Stimulated activated CD8-positive, alpha-beta memory T cell treated with anti-CD3 and anti-CD28 coated beads, Interleukin-15, amount 100 ng/mL, for 4 hours (primary cell): Measurements from ENCODE around the gene MYO16.

ENCODE experiments used
- DNase-seq, 2 donors: peaks; one replicate each; pipeline ENCODE4 v3.0.0-alpha.2; 2020; ENCODE audit warnings: low read depth in 2 of 2

Gene MYO16

DNA sequence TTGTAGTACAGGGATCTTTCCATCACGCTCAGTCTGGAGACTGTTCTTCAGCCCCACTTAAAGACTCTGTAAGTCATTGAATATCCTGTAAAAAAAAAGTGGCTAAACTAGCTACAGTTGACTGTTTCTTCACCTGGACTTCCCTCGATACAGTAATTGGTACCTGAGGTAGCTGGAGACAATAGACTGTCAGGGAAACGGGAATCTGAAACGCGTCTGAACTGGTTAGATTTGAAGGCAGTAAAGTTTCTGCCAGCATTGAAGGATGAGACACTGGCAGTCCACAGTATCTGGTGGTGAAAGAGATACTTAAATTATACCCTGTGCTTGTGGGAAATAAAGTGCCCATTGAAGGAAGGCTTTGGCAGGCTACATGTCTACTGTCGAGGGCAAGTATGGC lies 606.5 kb downstream of the MYO16 start:
- no peak for DNase-seq

DNA sequence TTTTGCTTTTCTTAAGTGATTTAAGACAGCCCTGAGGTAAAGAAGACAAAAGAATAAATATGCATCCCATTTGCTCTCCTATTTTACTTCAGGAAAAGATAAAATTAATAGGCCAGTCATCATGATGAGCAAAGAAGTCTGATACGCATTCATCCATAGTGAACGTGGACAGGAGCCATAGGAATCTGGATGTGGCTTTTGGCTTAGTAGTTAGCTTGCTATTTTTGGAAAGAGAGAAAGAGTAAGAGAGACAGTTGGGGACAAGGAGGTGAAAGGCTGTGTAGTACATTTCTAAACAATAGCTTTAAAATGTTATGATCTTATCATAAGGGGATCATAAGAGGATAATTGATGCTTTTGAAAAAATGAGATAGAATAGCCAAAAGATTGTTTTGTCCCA lies 611.7 kb downstream of the MYO16 start:
- DNase-seq, result no peak

DNA sequence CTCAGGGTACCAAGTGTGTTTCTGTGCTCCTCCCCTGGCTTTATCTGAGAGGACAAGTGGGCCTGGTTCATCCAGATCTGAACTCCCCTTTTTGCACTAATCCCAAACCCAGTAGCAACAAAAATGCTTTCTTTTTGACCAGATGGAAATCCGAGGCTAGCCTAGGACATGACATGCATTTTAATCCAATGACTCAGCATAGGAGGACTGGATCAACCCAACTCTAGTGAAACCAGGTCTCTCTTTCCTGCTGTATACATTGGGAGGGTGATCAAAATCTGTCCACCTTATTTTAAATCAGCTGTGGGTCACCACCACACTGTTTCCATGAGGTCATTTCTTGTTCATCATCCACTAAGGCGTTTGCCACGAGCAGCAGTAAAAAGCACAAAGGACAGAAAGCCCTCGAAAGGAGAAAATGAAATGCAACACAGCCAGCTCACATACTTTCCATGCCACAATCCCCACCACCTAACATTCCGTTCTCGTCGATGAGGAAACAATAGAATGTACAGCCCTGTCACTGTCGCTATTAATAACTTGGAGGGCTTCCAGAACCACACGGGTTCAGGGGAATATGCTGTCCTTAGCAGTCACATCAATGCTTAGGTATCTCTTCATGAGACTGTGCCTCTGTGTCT lies 614.0 kb downstream of the MYO16 start:
- DNase-seq, result no peak

DNA sequence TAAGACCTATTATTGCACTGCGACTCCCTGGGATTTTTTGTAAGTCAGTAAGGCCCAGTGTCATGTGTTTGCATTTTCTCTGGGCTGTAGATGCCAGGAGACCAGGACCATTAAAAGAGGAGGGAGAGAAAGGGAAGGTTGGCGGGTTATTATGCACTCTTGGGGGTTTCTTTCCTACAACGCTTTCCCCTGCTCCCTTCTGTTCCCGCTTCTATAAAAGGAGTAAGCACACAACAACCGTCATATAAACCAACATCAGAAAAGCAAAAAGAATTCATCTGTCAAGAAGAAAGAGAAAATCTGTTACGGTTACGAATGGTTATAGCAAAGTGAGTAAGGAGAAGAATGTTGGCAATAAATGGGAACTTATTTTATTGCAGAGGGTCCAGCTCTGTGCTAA lies 615.2 kb downstream of the MYO16 start:
- no peak for DNase-seq

DNA sequence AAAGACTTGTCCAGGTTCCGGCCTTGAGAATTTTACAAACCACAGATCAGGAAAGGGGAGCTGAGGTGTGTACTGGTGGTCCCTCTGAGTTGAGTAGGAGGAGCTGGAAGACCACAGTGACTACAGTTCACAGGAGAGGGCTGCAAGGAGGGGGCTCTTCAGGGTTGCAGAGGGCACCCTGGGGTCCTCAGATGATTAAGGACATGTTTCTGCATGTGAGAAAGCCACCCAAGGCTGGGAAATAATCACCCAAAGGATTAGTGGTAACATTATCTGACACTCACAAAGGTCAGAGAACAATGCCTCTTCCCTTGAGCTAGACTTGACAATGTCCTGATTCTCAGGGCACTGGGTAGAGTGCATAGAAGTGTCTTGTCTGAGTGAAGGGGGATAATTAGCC lies 616.6 kb downstream of the MYO16 start:
- no peak for DNase-seq

DNA sequence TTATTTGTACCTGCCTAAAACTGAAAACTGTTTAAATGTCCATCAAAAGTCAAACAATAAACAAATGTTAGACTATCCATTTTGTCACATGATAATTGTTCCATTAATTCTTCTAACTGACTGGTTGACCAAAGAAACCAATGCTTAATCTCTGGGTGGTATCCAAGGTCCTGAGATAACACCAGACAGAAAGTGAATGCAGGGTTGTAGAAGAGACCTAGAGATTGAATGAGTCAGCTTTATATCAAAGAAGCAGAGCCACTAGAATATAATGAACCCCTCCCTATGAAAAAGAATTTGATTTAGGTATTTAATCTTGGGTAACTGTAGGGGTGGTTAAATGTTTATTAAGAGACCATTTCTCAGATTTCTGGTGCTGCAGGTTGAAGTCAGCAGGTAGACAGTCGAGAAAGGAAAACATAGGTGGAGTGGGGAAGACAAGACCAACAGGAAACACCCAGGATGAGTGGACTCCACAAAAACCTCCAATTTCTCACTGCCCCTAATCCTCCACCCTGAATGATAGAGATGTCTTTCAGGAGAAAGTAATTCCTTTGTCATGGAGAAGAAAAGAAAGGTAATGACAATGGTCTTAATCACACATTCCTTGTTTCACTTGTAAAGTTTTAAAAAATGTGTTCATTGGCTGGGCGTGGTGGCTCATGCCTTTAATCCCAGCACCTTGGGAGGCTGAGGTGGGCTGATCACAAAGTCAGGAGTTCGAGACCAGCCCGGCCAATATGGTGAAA lies 620.5 kb downstream of the MYO16 start:
- no peak for DNase-seq

DNA sequence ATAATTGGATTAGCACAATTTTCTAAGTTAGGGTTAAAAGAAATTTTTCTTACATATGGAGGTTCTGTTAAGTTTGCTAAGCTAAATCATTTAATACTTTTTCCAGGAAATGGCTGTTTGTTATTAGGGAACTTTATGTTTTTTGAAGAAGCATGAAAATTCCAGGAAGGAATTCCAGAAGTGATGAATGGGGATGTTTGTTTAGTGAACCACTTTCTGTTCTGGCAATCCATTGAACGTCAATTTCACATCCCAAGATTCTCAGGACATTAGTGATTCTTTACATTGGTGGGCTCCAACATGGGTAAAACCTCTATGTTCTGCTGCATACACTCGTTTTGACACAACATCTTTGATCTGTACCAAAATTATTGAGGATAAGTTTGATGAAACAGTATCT lies 622.5 kb downstream of the MYO16 start:
- DNase-seq, result no peak

DNA sequence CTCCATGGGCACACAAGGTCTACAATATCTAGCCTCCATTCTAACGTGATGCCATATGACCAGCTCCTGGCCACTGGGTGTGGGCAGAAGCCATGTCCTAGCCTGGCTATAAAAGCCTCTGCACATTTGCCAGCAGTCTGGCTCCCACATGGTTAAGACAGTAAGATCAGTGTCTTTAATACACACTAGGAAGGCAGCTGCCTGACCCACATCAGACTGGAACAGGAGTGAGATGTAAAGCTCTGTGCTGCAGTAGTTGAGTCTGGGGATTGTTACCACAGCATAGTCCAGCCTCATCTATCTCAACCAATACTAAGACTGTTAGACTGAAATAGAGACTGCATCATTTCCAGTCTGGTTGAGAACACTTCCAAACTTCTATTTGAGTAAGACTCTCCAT lies 623.9 kb downstream of the MYO16 start:
- DNase-seq, result no peak

DNA sequence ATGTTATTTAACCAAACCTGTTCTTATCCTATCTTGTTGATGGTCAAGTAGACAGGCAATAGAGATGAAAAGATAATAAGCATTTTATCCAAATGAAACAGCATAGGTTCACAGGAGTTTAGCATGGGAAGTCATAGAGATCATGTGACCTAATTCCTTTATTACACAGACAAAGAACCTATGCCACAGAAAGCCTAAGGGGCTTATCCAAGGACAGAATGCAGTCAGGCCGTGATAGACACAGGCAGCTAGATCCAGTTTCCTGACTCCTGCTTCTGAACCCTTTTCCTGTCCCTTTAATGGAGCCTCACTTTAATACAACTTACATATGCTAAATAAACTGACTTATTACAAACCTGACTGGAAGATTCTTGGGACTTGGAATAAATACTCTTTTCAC lies 624.9 kb downstream of the MYO16 start:
- no peak for DNase-seq

DNA sequence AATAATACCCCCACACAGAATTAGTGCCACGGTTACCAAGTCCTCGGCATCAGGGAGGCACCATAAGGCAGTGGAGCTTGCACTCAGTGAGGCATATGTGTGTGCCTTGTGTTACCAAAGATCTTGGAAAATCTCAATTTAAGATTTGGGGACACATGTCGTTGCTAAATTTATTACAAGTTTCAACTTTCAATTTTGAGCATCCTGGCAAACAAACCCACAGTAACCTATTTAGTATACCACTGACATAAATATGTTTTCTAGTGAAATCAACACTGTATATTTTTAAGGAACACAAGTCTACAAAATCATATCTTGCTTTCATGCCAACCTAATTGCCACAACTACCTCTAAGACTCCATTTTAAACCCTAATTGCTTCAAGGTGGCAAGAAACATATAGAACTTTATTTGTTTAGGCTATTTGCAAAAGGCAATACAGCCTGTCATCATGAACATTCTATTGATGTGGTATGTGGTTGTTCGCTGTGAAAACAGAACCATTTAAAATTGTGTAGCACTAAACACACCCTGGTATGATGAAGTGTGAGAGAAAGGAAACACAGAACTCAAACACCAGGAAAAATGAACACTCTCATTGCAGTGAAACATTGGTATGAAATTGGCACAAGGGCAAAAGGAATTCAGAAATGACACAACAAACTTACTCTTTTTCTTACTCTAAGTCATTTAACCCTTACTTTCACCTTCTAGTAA lies 625.9 kb downstream of the MYO16 start:
- DNase-seq, result no peak

DNA sequence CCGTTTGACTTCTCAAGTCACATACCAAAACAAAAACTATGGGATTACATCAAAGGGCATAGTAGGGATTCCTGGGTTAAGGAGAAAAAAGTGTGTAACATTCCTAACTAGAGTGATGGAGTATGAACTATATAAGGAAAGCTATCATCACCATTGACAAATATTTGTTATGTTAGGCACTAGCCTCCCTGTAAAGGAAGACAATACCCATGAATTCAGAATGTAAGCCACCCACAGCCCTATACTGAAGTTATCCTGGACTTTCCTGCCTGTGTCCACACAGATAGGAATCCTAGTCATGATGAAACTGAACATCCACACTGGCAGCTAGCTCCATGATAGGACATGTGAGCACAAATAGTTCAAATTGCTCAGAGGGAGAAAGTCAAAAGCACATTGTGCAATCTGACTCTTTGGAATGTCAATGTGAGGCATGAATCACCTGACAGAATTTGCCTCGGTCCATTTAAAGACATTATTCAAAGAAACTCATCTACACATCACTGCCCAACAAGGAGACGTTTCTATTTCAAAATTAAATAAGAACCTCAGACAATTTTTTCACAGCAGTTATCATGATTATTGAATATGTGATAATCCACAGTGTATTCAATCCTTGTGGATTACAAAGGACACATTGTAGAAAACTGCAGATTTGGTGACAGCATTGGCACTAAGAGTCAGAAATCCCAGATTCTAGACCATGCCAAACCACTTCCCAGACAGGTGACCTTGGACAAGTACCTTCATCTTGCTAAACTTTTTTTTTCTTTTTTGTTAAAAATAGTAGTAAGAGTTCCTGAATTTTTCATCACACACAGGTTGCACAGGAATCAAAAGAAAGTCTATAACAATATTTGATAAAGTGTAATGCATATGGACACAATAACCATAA lies 627.7 kb downstream of the MYO16 start:
- DNase-seq, result no peak
